Measurements from ENCODE around the gene PTPN4.
"Not testable (repeated sequence)": the region's sequence is repeated elsewhere in the genome, so short reads cannot be mapped to it uniquely, and the experiment has no call there.

PTPN4 gene

GRCh38 chr2:119943058-119943457 lies 183.3 kb downstream of the PTPN4 start:
- DNase-seq (ENCODE audit: low read depth), result no peak

- DNase-seq (ENCODE audit: low read depth), result no peak
Observed at GRCh38 chr2:119947535-119947934, 187.8 kb downstream of the PTPN4 start.

- no peak for DNase-seq (ENCODE audit: low read depth)
Observed at GRCh38 chr2:119950966-119951365, 191.2 kb downstream of the PTPN4 start.

- DNase-seq (ENCODE audit: low read depth), result peak; percentile 29
Observed at GRCh38 chr2:119958670-119959268, 199.0 kb downstream of the PTPN4 start.

- peak; percentile 2 for DNase-seq (ENCODE audit: low read depth)
Observed at GRCh38 chr2:119960821-119961220, 201.1 kb downstream of the PTPN4 start.

GRCh38 chr2:119981896-119982295 lies 222.2 kb downstream of the PTPN4 start:
- DNase-seq (ENCODE audit: low read depth), result no peak

DNA sequence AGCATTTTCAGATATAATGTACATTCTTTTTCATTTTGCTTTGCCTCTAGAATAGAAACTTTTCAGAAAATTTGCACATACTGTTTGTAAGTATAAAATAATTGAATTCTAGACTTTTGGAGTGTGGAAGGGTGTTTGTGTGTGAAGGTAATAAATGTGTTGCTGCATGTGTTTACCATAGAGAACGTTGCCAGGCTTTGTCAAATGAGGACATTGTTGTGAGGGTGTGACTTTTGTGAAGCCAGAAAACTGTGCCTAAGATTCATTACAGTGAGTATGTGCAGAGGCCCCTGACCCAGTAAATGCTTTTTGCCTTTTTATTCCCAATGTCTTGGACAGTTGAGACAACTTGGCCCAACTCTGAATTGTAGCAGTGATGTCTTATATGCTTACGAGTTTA lies 222.8 kb downstream of the PTPN4 start:
- DNase-seq (ENCODE audit: low read depth), result no peak

DNA sequence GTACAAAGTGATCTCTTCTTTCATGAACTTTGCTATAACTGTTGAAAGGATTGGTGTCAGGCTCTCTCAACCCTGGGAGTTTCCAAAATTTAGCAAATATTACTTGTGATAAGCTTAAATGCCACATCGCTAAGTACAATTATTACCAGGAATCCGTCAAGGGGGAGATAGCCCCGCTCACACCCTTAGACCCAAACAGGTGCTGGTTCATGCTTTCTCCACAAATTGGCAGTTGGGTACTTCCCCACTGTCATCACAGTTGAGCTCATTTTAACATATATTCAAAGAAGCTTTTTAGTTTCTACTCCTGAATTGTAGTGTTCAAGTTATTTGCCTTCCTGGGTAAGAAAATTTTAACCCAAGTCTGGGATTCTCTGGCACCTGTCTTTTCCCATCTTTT lies 223.4 kb downstream of the PTPN4 start:
- DNase-seq (ENCODE audit: low read depth), result no peak

- DNase-seq (ENCODE audit: low read depth), result no peak
Observed at GRCh38 chr2:119996148-119996547, 236.4 kb downstream of the PTPN4 start.

DNA sequence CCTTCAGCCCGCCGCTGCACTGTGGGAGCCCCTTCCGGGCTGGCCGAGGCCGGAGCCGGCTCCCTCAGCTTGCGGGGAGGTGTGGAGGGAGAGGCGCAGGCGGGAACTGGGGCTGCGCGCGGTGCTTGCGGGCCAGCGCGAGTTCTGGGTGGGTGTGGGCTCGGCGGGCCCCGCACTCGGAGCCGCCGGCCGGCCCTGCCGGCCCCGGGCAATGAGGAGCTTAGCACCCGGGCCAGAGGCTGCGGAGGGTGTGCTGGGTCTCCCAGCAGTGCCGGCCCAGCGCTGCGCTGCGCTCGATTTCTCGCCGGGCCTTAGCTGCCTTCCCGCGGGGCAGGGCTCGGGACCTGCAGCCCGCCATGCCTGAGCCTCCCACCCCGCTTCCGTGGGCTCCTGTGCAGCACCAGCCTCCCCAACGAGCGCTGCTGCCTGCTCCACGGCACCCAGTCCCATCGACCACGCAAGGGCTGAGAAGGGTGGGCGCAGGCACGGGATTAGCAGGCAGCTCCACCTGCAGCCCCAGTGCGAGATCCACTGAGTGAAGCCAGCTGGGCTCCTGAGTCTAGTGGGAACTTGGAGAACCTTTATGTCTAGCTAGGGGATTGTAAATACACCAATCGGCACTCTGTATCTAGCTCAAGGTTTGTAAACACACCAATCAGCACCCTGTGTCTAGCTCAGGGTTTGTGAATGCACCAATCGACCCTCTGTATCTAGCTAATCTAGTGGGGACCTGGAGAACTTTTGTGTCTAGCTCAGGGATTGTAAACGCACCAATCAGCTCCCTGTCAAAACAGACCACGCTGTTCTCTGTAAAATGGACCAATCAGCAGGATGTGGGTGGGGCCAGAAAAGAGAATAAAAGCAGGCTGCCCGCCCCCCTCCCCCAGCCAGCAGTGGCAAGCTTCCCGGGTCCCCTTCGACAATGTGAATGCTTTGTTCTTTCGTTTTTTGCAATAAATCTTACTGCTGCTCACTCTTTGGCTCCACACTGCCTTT lies 237.5 kb downstream of the PTPN4 start:
- not testable (repeated sequence) for DNase-seq (ENCODE audit: low read depth)

DNA sequence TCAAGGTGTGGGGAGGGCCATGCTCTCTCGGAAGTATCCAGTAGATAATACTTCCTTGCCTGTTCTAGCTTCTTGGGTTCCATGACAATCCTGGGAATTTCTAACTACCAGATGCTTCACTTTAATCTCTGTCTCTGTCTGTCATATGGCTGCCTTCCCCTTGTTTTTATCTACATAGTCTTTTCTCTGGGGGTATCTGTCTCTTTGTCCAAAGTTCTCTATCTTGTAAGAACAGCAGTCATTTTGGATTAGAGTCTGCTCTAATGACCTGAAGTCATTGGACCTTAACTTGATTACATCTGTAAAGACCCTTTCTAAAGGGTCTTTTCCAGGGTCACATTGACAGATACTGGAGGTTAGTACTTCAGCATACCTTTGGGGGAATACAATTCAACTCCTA lies 241.7 kb downstream of the PTPN4 start:
- DNase-seq (ENCODE audit: low read depth), result no peak

DNA sequence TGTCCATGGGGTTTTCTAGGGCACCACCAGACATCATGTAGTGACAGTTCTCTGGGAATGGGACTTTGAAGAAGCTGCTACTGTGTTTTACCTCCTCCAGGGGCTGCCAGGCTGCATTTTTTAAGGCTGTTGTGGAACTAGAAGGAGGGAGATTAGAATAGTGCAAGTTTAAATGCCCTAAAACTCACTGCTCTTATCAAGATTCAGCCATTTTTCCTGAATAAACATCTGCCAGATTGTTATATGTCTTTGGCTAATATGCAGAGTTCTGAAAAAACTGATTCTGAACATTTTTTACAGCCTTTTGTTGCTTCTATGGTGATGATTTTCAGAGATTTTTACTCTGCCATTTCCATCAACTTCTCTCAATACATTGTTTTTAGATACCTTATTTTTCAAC lies 244.5 kb downstream of the PTPN4 start:
- DNase-seq (ENCODE audit: low read depth), result no peak

DNA sequence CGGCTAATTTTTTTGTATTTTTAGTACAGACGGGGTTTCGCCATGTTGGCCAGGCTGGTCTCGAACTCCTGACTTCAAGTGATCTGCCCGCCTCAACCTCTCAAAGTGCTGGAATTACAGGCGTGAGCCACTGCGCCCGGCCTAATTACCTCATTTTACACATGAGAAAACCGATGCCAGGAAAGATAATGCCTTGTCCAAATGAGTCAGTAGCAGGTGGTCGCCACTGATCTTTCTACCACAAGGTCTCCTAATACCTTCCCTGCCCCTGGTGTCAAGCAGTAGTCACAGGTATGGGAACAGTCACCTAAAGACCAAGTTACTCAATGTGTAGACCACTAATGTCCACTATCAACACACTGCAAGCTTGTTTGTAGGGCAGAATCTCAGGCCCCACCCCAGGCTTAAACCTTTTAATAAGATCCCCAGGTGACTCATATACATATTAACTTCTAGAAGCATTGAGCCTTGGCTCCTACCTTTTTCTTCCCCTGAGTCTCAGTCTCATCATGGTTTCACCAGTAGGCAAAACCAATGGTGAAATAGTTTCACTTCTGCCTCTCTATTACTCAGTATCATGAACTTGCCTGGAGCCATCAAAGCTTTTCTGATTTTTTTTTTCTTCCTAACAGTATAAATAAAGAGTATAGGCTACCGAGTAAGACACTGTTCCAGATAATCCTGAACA lies 246.3 kb downstream of the PTPN4 start:
- no peak for DNase-seq (ENCODE audit: low read depth)

GRCh38 chr2:120007851-120008250 lies 248.1 kb downstream of the PTPN4 start:
- DNase-seq (ENCODE audit: low read depth), result no peak

DNA sequence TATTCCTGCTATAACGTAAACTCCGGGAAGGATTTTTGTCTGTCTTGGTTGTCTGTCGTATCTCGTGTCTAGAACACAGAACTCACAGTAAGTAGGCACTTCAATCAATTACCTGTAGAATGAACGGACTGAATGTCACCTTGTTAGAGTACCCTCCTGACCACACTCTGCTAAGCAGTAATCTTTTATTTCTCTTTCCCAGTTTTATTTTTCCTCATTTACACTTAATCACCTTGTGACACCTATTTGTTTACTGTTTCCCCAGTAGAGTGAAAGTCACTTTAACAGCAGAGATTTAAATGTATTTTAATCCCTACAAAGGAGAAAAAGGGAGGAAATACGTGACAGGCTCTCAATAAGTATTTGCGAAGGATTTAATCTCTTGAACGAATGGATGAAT lies 252.6 kb downstream of the PTPN4 start:
- DNase-seq (ENCODE audit: low read depth), result no peak

GRCh38 chr2:120012771-120013596 lies 253.3 kb downstream of the PTPN4 start, which contains the start of gene EPB41L5:
Gene EPB41L5, plus strand, starts transcription at chr2:120013077. Its CDS starts 6,008 bp downstream, at chr2:120019085.
- peak; percentile 67 for DNase-seq (ENCODE audit: low read depth)

- no peak for DNase-seq (ENCODE audit: low read depth)
Observed at GRCh38 chr2:120013597-120014223, 254.0 kb downstream of the PTPN4 start.

DNA sequence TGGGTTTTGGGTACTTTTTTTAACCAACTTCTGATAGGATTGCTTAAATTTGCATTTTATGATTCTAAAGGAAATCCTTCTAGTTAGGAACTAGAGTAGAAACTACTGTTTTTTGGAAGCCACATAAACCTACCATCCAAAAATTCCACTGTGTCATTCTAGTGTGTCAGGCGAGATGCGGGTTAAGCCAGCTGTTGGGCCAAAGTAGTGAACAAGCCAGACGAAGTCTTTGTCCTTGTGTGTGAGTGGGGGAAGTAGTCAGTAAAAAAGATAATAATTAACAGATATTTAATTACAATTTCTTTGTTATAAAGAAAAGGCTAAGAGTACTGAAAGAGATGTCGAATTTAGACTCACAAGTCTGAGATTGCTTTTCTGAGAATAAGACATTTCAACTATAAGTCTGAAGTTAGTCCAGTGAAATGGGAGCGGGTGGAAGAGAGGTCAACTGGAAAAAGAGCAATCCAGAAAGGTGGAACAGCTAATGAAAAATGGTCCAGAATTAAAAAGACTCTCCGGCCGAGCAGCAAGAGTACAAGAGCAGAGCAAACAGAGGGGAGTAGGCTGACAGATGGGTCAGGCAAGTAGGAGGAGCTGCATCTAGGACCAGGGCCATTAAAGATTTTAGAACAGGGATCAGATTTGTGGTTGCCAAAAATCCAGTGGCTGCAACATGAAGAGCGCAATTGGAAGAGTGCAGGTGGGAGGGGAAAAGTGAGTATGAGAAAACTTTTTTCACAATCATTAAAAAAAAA lies 254.7 kb downstream of the PTPN4 start:
- no peak for DNase-seq (ENCODE audit: low read depth)

DNA sequence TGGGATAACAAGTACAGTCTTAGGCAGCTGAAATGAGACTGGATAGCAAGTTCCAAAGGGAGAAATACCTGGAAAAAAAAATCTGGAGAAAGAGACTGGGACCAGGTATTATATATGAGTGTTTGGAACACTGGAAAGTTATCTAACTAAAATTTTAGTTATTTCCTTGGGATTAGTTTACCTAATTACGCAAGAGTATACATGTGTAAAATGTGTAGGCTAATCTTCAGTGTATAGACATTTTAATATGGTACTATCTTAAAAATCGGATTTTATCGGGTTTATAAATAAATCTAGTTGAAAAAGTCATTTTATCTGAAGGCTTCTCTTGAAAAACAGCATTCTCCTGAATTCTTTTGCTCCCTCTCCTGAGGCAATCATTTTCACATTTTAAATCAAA lies 257.1 kb downstream of the PTPN4 start:
- DNase-seq (ENCODE audit: low read depth), result no peak

DNA sequence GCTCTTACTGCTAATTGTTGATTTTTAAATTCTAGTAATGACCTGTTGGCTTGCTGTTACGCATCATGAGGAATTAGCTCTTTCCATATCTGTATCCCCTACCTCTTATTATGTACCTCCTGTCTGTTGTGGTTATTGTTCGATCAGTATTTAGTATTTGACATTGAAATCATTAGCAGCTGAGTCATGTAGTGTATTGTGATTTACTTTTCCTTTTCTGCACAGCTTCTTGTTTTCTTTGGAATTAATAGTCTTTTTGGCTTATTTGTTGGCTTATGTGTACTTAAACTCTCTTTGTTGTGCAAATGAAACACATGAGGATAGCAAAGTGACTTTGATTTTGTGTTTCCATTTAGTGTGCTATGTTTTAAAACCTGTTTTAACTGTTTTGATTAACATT lies 257.5 kb downstream of the PTPN4 start:
- no peak for DNase-seq (ENCODE audit: low read depth)

GRCh38 chr2:120018549-120018948 lies 258.8 kb downstream of the PTPN4 start:
- DNase-seq (ENCODE audit: low read depth), result no peak
